ENCODE measurements around the gene DENND2A.
"Not testable (repeated sequence)": the region's sequence is repeated elsewhere in the genome, so short reads cannot be mapped to it uniquely, and the experiment has no call there.

Gene DENND2A

DNA sequence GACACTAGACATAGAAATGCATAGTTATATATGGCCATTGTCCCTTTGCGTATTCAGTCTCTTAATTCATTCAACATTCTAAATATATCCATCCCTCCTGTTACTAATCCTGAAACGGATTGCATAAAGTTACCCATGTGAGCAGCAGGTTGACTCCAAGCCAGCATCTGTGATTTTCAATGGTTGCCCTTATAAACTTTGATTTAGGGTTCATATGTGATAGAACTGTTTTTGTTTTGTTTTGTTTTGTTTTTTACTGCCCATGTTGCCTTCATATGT, 13.4 kb upstream of the DENND2A start:
- no peak overlapping the region for H3K4me3 ChIP-seq (ENCODE audit: low read depth, low read length)
- DNase-seq (ENCODE audit: low read depth), result no peak
- TF ChIP-seq, protein P1, sequence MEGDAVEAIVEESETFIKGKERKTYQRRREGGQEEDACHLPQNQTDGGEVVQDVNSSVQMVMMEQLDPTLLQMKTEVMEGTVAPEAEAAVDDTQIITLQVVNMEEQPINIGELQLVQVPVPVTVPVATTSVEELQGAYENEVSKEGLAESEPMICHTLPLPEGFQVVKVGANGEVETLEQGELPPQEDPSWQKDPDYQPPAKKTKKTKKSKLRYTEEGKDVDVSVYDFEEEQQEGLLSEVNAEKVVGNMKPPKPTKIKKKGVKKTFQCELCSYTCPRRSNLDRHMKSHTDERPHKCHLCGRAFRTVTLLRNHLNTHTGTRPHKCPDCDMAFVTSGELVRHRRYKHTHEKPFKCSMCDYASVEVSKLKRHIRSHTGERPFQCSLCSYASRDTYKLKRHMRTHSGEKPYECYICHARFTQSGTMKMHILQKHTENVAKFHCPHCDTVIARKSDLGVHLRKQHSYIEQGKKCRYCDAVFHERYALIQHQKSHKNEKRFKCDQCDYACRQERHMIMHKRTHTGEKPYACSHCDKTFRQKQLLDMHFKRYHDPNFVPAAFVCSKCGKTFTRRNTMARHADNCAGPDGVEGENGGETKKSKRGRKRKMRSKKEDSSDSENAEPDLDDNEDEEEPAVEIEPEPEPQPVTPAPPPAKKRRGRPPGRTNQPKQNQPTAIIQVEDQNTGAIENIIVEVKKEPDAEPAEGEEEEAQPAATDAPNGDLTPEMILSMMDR (IDR thresholded peaks at IDR 0.05; ENCODE audit: control insufficient read depth, extremely low read depth, insufficient read depth), result no peak

DNA sequence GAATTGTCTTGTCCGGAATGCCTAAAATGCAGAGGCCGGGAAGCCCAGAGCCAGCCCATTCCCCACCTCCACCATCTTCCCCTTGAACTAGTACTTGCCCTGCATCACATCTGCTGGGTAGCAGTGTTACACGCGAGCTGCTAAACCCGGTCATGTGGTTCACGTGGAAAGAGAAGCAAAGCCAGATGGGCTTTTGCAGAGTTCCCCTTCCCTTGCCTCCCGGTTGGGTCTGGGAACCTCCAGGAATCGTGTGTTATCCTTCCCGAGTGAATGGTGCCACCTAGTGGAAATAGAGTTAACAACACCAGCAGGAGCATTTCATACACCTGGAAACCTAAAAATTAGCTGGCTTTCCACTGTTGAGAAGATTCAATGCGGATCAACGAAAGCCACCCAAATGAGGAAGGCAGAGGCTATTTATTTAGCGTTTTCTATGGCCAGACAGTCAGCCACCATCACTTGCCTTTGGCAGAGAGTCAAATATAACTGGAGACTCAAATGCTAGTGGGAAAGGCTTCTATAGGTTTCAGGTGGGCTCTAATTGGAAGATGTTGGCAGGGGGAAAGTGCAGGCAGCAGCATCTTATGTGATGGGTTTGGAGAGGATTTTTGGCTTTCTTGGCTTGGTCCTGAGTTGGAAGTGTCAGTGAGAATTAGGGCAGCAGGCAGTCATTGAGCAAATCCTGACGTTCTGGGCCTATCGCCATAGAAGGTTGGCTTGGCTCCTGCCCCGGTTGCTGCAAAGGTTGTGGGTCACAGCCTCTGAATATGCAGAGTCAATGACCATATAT, 12.9 kb upstream of the DENND2A start:
- TF ChIP-seq, protein P1 (IDR thresholded peaks at IDR 0.05; ENCODE audit: control insufficient read depth, extremely low read depth, insufficient read depth), result peak; percentile 92
- H3K4me3 ChIP-seq (ENCODE audit: low read depth, low read length), result no peak overlapping the region
- DNase-seq (ENCODE audit: low read depth), result no peak

DNA sequence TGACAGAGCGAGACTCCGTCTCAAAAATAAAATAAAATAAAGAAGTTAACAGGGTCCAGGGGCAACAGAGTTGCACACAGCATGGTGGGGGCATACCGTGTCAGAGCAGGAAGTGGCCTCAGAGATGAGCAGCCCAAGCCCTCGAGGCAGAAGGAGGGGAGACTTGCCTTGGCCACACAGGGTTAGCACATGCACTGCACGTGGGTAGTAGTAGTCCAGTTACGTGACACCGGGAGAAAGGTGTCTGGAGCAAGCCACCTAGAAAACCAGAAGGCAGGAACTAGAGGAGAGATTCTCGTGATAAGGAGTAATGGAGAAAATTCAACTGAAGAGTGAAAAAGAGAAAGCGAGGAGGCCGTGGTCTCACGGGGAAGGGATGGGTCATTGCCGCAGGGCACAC, 9.8 kb upstream of the DENND2A start:
- TF ChIP-seq, protein P1 (IDR thresholded peaks at IDR 0.05; ENCODE audit: control insufficient read depth, extremely low read depth, insufficient read depth), result no peak
- no peak overlapping the region for H3K4me3 ChIP-seq (ENCODE audit: low read depth, low read length)
- DNase-seq (ENCODE audit: low read depth), result no peak

DNA sequence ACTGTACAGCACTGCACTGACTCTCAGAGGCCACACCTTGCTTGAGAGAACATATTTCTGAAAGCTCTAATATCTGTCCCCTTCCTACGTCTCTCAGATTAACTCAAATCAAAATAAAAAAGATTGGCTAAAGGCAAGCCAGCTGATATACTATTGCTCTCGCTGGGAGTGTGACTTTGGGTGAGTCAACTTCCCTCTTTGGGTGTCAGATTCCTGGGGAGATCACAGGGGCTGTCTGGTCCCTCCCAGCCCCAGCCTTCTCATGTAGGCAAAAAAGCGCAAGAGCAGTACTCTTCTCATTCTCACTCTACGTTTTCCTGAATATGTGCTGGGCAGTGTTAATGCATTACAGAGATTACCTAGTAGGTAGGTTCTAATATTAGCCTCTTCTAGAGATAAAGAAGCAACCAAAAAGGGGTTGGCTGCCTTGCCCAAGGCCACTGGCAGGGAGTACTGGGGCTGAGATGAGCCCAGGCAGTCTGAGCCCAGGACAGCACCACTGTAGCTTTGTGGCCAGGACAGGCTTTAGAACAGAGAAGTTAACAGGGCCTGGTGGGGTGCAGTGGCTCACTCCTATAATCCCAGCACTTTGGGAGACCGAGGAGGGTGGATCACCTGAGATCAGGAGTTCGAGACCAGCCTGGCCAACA, 9.1 kb upstream of the DENND2A start:
- TF ChIP-seq, protein P1 (IDR thresholded peaks at IDR 0.05; ENCODE audit: control insufficient read depth, extremely low read depth, insufficient read depth), result no peak
- no peak for DNase-seq (ENCODE audit: low read depth)
- H3K4me3 ChIP-seq (ENCODE audit: low read depth, low read length), result no peak overlapping the region

DNA sequence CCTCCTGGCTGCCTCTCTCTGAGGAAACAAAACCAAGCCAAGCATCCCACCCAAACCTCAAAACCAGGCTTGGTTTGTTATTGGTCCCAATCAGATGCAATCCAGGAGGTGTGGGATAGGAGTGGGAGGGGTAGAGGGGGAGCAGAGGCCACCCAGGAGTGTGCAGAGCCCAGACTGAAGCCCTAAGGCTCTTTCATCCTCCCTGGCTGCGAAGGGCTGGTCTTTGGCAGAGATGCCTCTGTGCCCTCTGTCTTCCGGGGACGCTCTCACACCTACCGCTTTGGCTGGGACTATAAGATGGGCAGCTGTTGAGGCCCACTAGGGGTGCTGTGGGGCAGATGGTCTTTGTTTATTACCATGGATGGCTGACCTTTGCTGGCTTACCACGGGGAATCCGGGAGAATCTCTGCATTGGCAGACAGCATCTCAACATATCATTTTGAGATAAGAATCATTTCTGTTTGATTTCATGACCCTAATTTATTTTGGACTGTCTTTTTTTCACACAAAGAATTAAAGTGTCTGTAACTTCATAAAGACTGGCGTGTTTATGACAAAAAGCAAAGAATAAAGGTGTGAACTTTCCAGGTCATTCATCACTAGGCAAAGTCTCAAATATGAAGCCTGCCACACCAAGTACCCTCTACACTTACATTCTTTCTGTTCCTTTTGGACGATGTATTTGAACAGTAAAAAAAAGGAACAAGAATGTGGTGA, 6.5 kb upstream of the DENND2A start:
- DNase-seq (ENCODE audit: low read depth), result no peak

DNA sequence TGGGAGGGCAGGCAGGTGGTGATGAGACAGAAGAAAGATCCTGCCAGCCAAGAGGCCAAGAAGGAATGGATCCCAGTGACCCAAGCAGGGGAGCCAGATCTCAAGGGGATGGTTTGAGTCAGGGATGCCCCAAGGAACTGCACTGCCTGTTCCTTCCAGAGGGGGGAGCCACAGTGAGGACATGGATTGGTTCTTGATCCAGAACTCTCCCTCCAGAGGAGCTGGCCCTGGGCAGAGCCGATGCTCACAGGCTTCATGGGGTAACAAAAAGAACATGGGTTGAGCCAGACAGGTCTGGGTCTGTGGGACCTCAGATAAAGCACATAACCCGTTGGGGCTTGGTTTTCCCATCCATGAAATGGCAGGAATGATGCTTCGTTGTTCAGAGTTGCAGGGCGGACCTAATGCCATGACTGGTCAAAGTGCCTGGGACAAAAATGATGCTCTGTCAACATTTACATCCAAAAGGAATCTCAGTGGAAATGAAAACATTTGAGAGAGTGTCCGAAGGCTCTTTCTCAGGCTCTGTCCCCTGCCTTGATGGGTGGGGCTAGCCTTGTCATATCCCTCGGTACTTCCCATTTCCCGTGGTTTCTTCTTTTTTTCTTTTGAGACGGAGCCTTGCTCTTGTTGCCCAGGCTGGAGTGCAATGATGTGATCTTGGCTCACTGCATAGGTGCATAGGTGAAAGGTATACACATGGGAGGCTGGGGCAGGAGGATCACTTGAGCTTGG, 4.7 kb upstream of the DENND2A start:
- no peak for DNase-seq (ENCODE audit: low read depth)
- no peak overlapping the region for H3K4me3 ChIP-seq (ENCODE audit: low read depth, low read length)
- TF ChIP-seq, protein P1 (IDR thresholded peaks at IDR 0.05; ENCODE audit: control insufficient read depth, extremely low read depth, insufficient read depth), result no peak

More for the DNA sequence above, 6.5 kb upstream of the DENND2A start:
- no peak overlapping the region for H3K4me3 ChIP-seq (ENCODE audit: low read depth, low read length)
- TF ChIP-seq, protein P1 (IDR thresholded peaks at IDR 0.05; ENCODE audit: control insufficient read depth, extremely low read depth, insufficient read depth), result 0 out of 2 replicates have a peak, but pooled peaks have one; percentile 22

DNA sequence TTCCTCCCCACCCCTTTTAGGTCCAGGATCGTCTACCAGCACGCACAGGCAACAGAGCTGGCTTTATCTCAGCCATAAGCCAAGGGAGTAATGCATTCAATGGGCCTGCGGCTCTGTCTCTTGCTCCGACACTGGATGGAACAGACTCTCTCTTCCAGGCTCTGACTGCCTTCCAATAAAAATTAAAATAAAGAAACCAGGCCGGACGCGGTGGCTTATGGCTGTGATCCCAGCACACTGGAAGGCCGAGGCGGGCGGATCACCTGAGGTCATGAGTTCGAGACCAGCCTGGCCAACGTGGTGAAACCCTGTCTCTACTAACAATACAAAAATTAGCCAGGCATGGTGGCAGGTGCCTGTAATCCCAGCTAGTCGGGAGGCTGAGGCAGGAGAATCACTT, 4.1 kb upstream of the DENND2A start:
- DNase-seq (ENCODE audit: low read depth); H3K4me3 ChIP-seq (ENCODE audit: low read depth, low read length): not testable (repeated sequence)

All from LNCaP clone FGC (cell line).